ENCODE data around the gene AKAP6.

AKAP6 gene

GRCh38 chr14:32728976-32729375 is 399.9 kb downstream of the AKAP6 start:
- H3K36me3 ChIP-seq (ENCODE audit: insufficient read depth, low read length): no peaks in the 10 kb centered on the region
- H3K9me3 ChIP-seq (ENCODE audit: low read length): no peaks in the 10 kb centered on the region
- no peak overlapping the region for H3K9ac ChIP-seq (ENCODE audit: low read length)
- H3K27me3 ChIP-seq (ENCODE audit: control insufficient read depth in 1 of 2, insufficient read depth in 2 of 2, low read length in 2 of 2): no peaks in the 10 kb centered on the region
- peaks cover 5% of the 10 kb centered on the region for H3K4me1 ChIP-seq (ENCODE audit: insufficient read depth, low read length)
- no peak overlapping the region for H3K27ac ChIP-seq (ENCODE audit: low read depth, low read length)
- H3K4me3 ChIP-seq (ENCODE audit: low read depth in 1 of 2, low read length in 2 of 2): no peak overlapping the region

GRCh38 chr14:32731249-32731648 is 402.2 kb downstream of the AKAP6 start:
- Histone ChIP-seq H3K4me1 (ENCODE audit: insufficient read depth, low read length) (no peaks in the 10 kb centered on the region), H3K36me3 (ENCODE audit: insufficient read depth, low read length) (no peaks in the 10 kb centered on the region), H3K27me3 (ENCODE audit: control insufficient read depth in 1 of 2, insufficient read depth in 2 of 2, low read length in 2 of 2) (no peaks in the 10 kb centered on the region), H3K9me3 (ENCODE audit: low read length) (no peaks in the 10 kb centered on the region), H3K27ac (ENCODE audit: low read depth, low read length) (no peak overlapping the region), H3K4me3 (ENCODE audit: low read depth in 1 of 2, low read length in 2 of 2) (no peak overlapping the region), H3K9ac (ENCODE audit: low read length) (no peak overlapping the region)

GRCh38 chr14:32733015-32733414 is 403.9 kb downstream of the AKAP6 start:
- no peaks in the 10 kb centered on the region for H3K4me1 ChIP-seq (ENCODE audit: insufficient read depth, low read length)
- H3K9ac ChIP-seq (ENCODE audit: low read length): no peak overlapping the region
- no peak overlapping the region for H3K4me3 ChIP-seq (ENCODE audit: low read depth in 1 of 2, low read length in 2 of 2)
- no peaks in the 10 kb centered on the region for H3K9me3 ChIP-seq (ENCODE audit: low read length)
- H3K27ac ChIP-seq (ENCODE audit: low read depth, low read length): no peak overlapping the region
- H3K27me3 ChIP-seq (ENCODE audit: control insufficient read depth in 1 of 2, insufficient read depth in 2 of 2, low read length in 2 of 2): no peaks in the 10 kb centered on the region
- no peaks in the 10 kb centered on the region for H3K36me3 ChIP-seq (ENCODE audit: insufficient read depth, low read length)

GRCh38 chr14:32734261-32734660 is 405.2 kb downstream of the AKAP6 start:
- no peaks in the 10 kb centered on the region for H3K4me1 ChIP-seq (ENCODE audit: insufficient read depth, low read length)
- H3K27ac ChIP-seq (ENCODE audit: low read depth, low read length): no peak overlapping the region
- H3K36me3 ChIP-seq (ENCODE audit: insufficient read depth, low read length): no peaks in the 10 kb centered on the region
- no peaks in the 10 kb centered on the region for H3K9me3 ChIP-seq (ENCODE audit: low read length)
- H3K27me3 ChIP-seq (ENCODE audit: control insufficient read depth in 1 of 2, insufficient read depth in 2 of 2, low read length in 2 of 2): no peaks in the 10 kb centered on the region
- H3K4me3 ChIP-seq (ENCODE audit: low read depth in 1 of 2, low read length in 2 of 2): no peak overlapping the region
- H3K9ac ChIP-seq (ENCODE audit: low read length): no peak overlapping the region

GRCh38 chr14:32737621-32738020 is 408.5 kb downstream of the AKAP6 start:
- Histone ChIP-seq H3K9ac (ENCODE audit: low read length) (no peak overlapping the region), H3K36me3 (ENCODE audit: insufficient read depth, low read length) (no peaks in the 10 kb centered on the region), H3K9me3 (ENCODE audit: low read length) (no peaks in the 10 kb centered on the region), H3K4me3 (ENCODE audit: low read depth in 1 of 2, low read length in 2 of 2) (no peak overlapping the region), H3K27me3 (ENCODE audit: control insufficient read depth in 1 of 2, insufficient read depth in 2 of 2, low read length in 2 of 2) (no peaks in the 10 kb centered on the region), H3K27ac (ENCODE audit: low read depth, low read length) (no peak overlapping the region), H3K4me1 (ENCODE audit: insufficient read depth, low read length) (no peaks in the 10 kb centered on the region)

- Histone ChIP-seq H3K9ac (ENCODE audit: low read length) (no peak overlapping the region), H3K4me3 (ENCODE audit: low read depth in 1 of 2, low read length in 2 of 2) (no peak overlapping the region), H3K4me1 (ENCODE audit: insufficient read depth, low read length) (no peaks in the 10 kb centered on the region), H3K27me3 (ENCODE audit: control insufficient read depth in 1 of 2, insufficient read depth in 2 of 2, low read length in 2 of 2) (no peaks in the 10 kb centered on the region), H3K36me3 (ENCODE audit: insufficient read depth, low read length) (no peaks in the 10 kb centered on the region), H3K27ac (ENCODE audit: low read depth, low read length) (no peak overlapping the region), H3K9me3 (ENCODE audit: low read length) (no peaks in the 10 kb centered on the region)
These were observed 409.2 kb downstream of the AKAP6 start for GRCh38 chr14:32738206-32738871.

- no peaks in the 10 kb centered on the region for H3K9me3 ChIP-seq (ENCODE audit: low read length)
- no peak overlapping the region for H3K27ac ChIP-seq (ENCODE audit: low read depth, low read length)
- no peaks in the 10 kb centered on the region for H3K4me1 ChIP-seq (ENCODE audit: insufficient read depth, low read length)
- H3K36me3 ChIP-seq (ENCODE audit: insufficient read depth, low read length): no peaks in the 10 kb centered on the region
- H3K27me3 ChIP-seq (ENCODE audit: control insufficient read depth in 1 of 2, insufficient read depth in 2 of 2, low read length in 2 of 2): no peaks in the 10 kb centered on the region
- no peak overlapping the region for H3K4me3 ChIP-seq (ENCODE audit: low read depth in 1 of 2, low read length in 2 of 2)
- H3K9ac ChIP-seq (ENCODE audit: low read length): no peak overlapping the region
These were observed 415.8 kb downstream of the AKAP6 start for GRCh38 chr14:32744811-32745445.

- Histone ChIP-seq H3K27ac (ENCODE audit: low read depth, low read length) (no peak overlapping the region), H3K9me3 (ENCODE audit: low read length) (no peaks in the 10 kb centered on the region), H3K4me1 (ENCODE audit: insufficient read depth, low read length) (no peaks in the 10 kb centered on the region), H3K27me3 (ENCODE audit: control insufficient read depth in 1 of 2, insufficient read depth in 2 of 2, low read length in 2 of 2) (no peaks in the 10 kb centered on the region), H3K4me3 (ENCODE audit: low read depth in 1 of 2, low read length in 2 of 2) (no peak overlapping the region), H3K9ac (ENCODE audit: low read length) (no peak overlapping the region), H3K36me3 (ENCODE audit: insufficient read depth, low read length) (no peaks in the 10 kb centered on the region)
These were observed 425.1 kb downstream of the AKAP6 start for GRCh38 chr14:32754209-32754608.

GRCh38 chr14:32756173-32756572 is 427.1 kb downstream of the AKAP6 start:
- Histone ChIP-seq H3K9me3 (ENCODE audit: low read length) (no peaks in the 10 kb centered on the region), H3K4me1 (ENCODE audit: insufficient read depth, low read length) (no peaks in the 10 kb centered on the region), H3K27me3 (ENCODE audit: control insufficient read depth in 1 of 2, insufficient read depth in 2 of 2, low read length in 2 of 2) (no peaks in the 10 kb centered on the region), H3K9ac (ENCODE audit: low read length) (no peak overlapping the region), H3K27ac (ENCODE audit: low read depth, low read length) (no peak overlapping the region), H3K36me3 (ENCODE audit: insufficient read depth, low read length) (no peaks in the 10 kb centered on the region), H3K4me3 (ENCODE audit: low read depth in 1 of 2, low read length in 2 of 2) (no peak overlapping the region)

- Histone ChIP-seq H3K4me3 (ENCODE audit: low read depth in 1 of 2, low read length in 2 of 2) (no peak overlapping the region), H3K4me1 (ENCODE audit: insufficient read depth, low read length) (no peaks in the 10 kb centered on the region), H3K9me3 (ENCODE audit: low read length) (no peaks in the 10 kb centered on the region), H3K27ac (ENCODE audit: low read depth, low read length) (no peak overlapping the region), H3K27me3 (ENCODE audit: control insufficient read depth in 1 of 2, insufficient read depth in 2 of 2, low read length in 2 of 2) (no peaks in the 10 kb centered on the region), H3K36me3 (ENCODE audit: insufficient read depth, low read length) (no peaks in the 10 kb centered on the region), H3K9ac (ENCODE audit: low read length) (no peak overlapping the region)
These were observed 427.7 kb downstream of the AKAP6 start for GRCh38 chr14:32756775-32757174.

GRCh38 chr14:32757568-32757967 is 428.5 kb downstream of the AKAP6 start:
- no peak overlapping the region for H3K27ac ChIP-seq (ENCODE audit: low read depth, low read length)
- no peaks in the 10 kb centered on the region for H3K36me3 ChIP-seq (ENCODE audit: insufficient read depth, low read length)
- H3K4me1 ChIP-seq (ENCODE audit: insufficient read depth, low read length): no peaks in the 10 kb centered on the region
- H3K4me3 ChIP-seq (ENCODE audit: low read depth in 1 of 2, low read length in 2 of 2): no peak overlapping the region
- H3K9me3 ChIP-seq (ENCODE audit: low read length): no peaks in the 10 kb centered on the region
- no peak overlapping the region for H3K9ac ChIP-seq (ENCODE audit: low read length)
- no peaks in the 10 kb centered on the region for H3K27me3 ChIP-seq (ENCODE audit: control insufficient read depth in 1 of 2, insufficient read depth in 2 of 2, low read length in 2 of 2)

GRCh38 chr14:32761381-32761968 is 432.4 kb downstream of the AKAP6 start:
- H3K4me3 ChIP-seq (ENCODE audit: low read depth in 1 of 2, low read length in 2 of 2): no peak overlapping the region
- no peak overlapping the region for H3K27ac ChIP-seq (ENCODE audit: low read depth, low read length)
- H3K27me3 ChIP-seq (ENCODE audit: control insufficient read depth in 1 of 2, insufficient read depth in 2 of 2, low read length in 2 of 2): no peaks in the 10 kb centered on the region
- H3K4me1 ChIP-seq (ENCODE audit: insufficient read depth, low read length): no peaks in the 10 kb centered on the region
- no peak overlapping the region for H3K9ac ChIP-seq (ENCODE audit: low read length)
- no peaks in the 10 kb centered on the region for H3K36me3 ChIP-seq (ENCODE audit: insufficient read depth, low read length)
- H3K9me3 ChIP-seq (ENCODE audit: low read length): no peaks in the 10 kb centered on the region
